ENCODE results near the gene CCM2.
A peak's percentile ranks its signal among the peaks of the same experiment; 100 is the strongest.
"Not testable (repeated sequence)": the region's sequence is repeated elsewhere in the genome, so short reads cannot be mapped to it uniquely, and the experiment has no call there.

Gene CCM2

GRCh38 chr7:44987996-44988395 lies 12.0 kb upstream of the CCM2 start:
- H3K4me1 ChIP-seq (ENCODE audit: control insufficient read depth in 5 of 5, insufficient read depth in 5 of 5, low read length in 5 of 5), result peaks cover 3 to 34% (median 31%) of the 10 kb centered on the region in 5 donors
- no peaks in the 10 kb centered on the region for H3K9me3 ChIP-seq (ENCODE audit: control insufficient read depth in 5 of 5, low read length in 5 of 5)
- H3K4me3 ChIP-seq (ENCODE audit: low read depth in 1 of 5, low read length in 5 of 5), result no peak overlapping the region
- H3K36me3 ChIP-seq (ENCODE audit: control insufficient read depth in 5 of 5, insufficient read depth in 5 of 5, low read length in 5 of 5), result peaks cover 0 to 24% (median 22%) of the 10 kb centered on the region in 5 donors
- no peak overlapping the region for H3K27ac ChIP-seq (ENCODE audit: low read depth, low read length)
- H3K27me3 ChIP-seq (ENCODE audit: control insufficient read depth in 5 of 5, insufficient read depth in 4 of 5, low read length in 5 of 5), result no peaks in the 10 kb centered on the region
- no peak overlapping the region for H3K9ac ChIP-seq (ENCODE audit: low read length in 5 of 5)

GRCh38 chr7:44988701-44989100 lies 11.3 kb upstream of the CCM2 start:
- no peaks in the 10 kb centered on the region for H3K27me3 ChIP-seq (ENCODE audit: control insufficient read depth in 5 of 5, insufficient read depth in 4 of 5, low read length in 5 of 5)
- H3K4me3 ChIP-seq (ENCODE audit: low read depth in 1 of 5, low read length in 5 of 5), result no peak overlapping the region
- no peak overlapping the region for H3K27ac ChIP-seq (ENCODE audit: low read depth, low read length)
- H3K9me3 ChIP-seq (ENCODE audit: control insufficient read depth in 5 of 5, low read length in 5 of 5), result no peaks in the 10 kb centered on the region
- no peak overlapping the region for H3K9ac ChIP-seq (ENCODE audit: low read length in 5 of 5)
- H3K36me3 ChIP-seq (ENCODE audit: control insufficient read depth in 5 of 5, insufficient read depth in 5 of 5, low read length in 5 of 5), result peaks cover 0 to 17% (median 15%) of the 10 kb centered on the region in 5 donors
- H3K4me1 ChIP-seq (ENCODE audit: control insufficient read depth in 5 of 5, insufficient read depth in 5 of 5, low read length in 5 of 5), result peaks cover 3 to 34% (median 30%) of the 10 kb centered on the region in 5 donors

GRCh38 chr7:44989132-44989531 lies 10.9 kb upstream of the CCM2 start:
- no peak overlapping the region for H3K9ac ChIP-seq (ENCODE audit: low read length in 5 of 5)
- H3K27ac ChIP-seq (ENCODE audit: low read depth, low read length), result no peak overlapping the region
- no peaks in the 10 kb centered on the region for H3K27me3 ChIP-seq (ENCODE audit: control insufficient read depth in 5 of 5, insufficient read depth in 4 of 5, low read length in 5 of 5)
- H3K9me3 ChIP-seq (ENCODE audit: control insufficient read depth in 5 of 5, low read length in 5 of 5), result no peaks in the 10 kb centered on the region
- H3K36me3 ChIP-seq (ENCODE audit: control insufficient read depth in 5 of 5, insufficient read depth in 5 of 5, low read length in 5 of 5), result peaks cover 0 to 12% (median 11%) of the 10 kb centered on the region in 5 donors
- no peak overlapping the region for H3K4me3 ChIP-seq (ENCODE audit: low read depth in 1 of 5, low read length in 5 of 5)
- peaks cover 3 to 34% (median 29%) of the 10 kb centered on the region in 5 donors for H3K4me1 ChIP-seq (ENCODE audit: control insufficient read depth in 5 of 5, insufficient read depth in 5 of 5, low read length in 5 of 5)

GRCh38 chr7:44990109-44991023 lies 9.6 kb upstream of the CCM2 start:
- Histone ChIP-seq H3K27ac (ENCODE audit: low read depth, low read length) (no peak overlapping the region), H3K36me3 (ENCODE audit: control insufficient read depth in 5 of 5, insufficient read depth in 5 of 5, low read length in 5 of 5) (no peaks in the 10 kb centered on the region), H3K27me3 (ENCODE audit: control insufficient read depth in 5 of 5, insufficient read depth in 4 of 5, low read length in 5 of 5) (no peaks in the 10 kb centered on the region), H3K9me3 (ENCODE audit: control insufficient read depth in 5 of 5, low read length in 5 of 5) (no peaks in the 10 kb centered on the region), H3K4me3 (ENCODE audit: low read depth in 1 of 5, low read length in 5 of 5) (no peak overlapping the region), H3K9ac (ENCODE audit: low read length in 5 of 5) (peak overlapping the region in 1 of 5 donors; percentile 4), H3K4me1 (ENCODE audit: control insufficient read depth in 5 of 5, insufficient read depth in 5 of 5, low read length in 5 of 5) (peaks cover 3 to 23% (median 19%) of the 10 kb centered on the region in 5 donors)

GRCh38 chr7:44992004-44992795 lies 7.8 kb upstream of the CCM2 start:
- not testable (repeated sequence) for H3K9ac ChIP-seq (ENCODE audit: low read length in 5 of 5); H3K27ac ChIP-seq (ENCODE audit: low read depth, low read length); H3K4me1 ChIP-seq (ENCODE audit: control insufficient read depth in 5 of 5, insufficient read depth in 5 of 5, low read length in 5 of 5); H3K27me3 ChIP-seq (ENCODE audit: control insufficient read depth in 5 of 5, insufficient read depth in 4 of 5, low read length in 5 of 5); H3K36me3 ChIP-seq (ENCODE audit: control insufficient read depth in 5 of 5, insufficient read depth in 5 of 5, low read length in 5 of 5); H3K4me3 ChIP-seq (ENCODE audit: low read depth in 1 of 5, low read length in 5 of 5); H3K9me3 ChIP-seq (ENCODE audit: control insufficient read depth in 5 of 5, low read length in 5 of 5)

GRCh38 chr7:44994877-44995554 lies 5.0 kb upstream of the CCM2 start:
- H3K27me3 ChIP-seq (ENCODE audit: control insufficient read depth in 5 of 5, insufficient read depth in 4 of 5, low read length in 5 of 5), result no peaks in the 10 kb centered on the region
- no peak overlapping the region for H3K27ac ChIP-seq (ENCODE audit: low read depth, low read length)
- no peaks in the 10 kb centered on the region for H3K9me3 ChIP-seq (ENCODE audit: control insufficient read depth in 5 of 5, low read length in 5 of 5)
- H3K36me3 ChIP-seq (ENCODE audit: control insufficient read depth in 5 of 5, insufficient read depth in 5 of 5, low read length in 5 of 5), result no peaks in the 10 kb centered on the region
- peaks cover 0 to 9% (median 0%) of the 10 kb centered on the region in 5 donors for H3K4me1 ChIP-seq (ENCODE audit: control insufficient read depth in 5 of 5, insufficient read depth in 5 of 5, low read length in 5 of 5)
- H3K4me3 ChIP-seq (ENCODE audit: low read depth in 1 of 5, low read length in 5 of 5), result no peak overlapping the region
- H3K9ac ChIP-seq (ENCODE audit: low read length in 5 of 5), result no peak overlapping the region

GRCh38 chr7:44995555-44996493 lies 4.2 kb upstream of the CCM2 start:
- Histone ChIP-seq H3K9ac (ENCODE audit: low read length in 5 of 5) (no peak overlapping the region), H3K4me3 (ENCODE audit: low read depth in 1 of 5, low read length in 5 of 5) (no peak overlapping the region), H3K4me1 (ENCODE audit: control insufficient read depth in 5 of 5, insufficient read depth in 5 of 5, low read length in 5 of 5) (peaks cover 0 to 13% (median 4%) of the 10 kb centered on the region in 5 donors), H3K27ac (ENCODE audit: low read depth, low read length) (no peak overlapping the region), H3K9me3 (ENCODE audit: control insufficient read depth in 5 of 5, low read length in 5 of 5) (no peaks in the 10 kb centered on the region), H3K27me3 (ENCODE audit: control insufficient read depth in 5 of 5, insufficient read depth in 4 of 5, low read length in 5 of 5) (no peaks in the 10 kb centered on the region), H3K36me3 (ENCODE audit: control insufficient read depth in 5 of 5, insufficient read depth in 5 of 5, low read length in 5 of 5) (no peaks in the 10 kb centered on the region)

GRCh38 chr7:44998153-44998871 lies 1.7 kb upstream of the CCM2 start:
- no peak overlapping the region for H3K9ac ChIP-seq (ENCODE audit: low read length in 5 of 5)
- peak overlapping the region; percentile 85 for H3K27ac ChIP-seq (ENCODE audit: low read depth, low read length)

More at GRCh38 chr7:44998153-44998871, 1.7 kb upstream of the CCM2 start:
- H3K4me3 ChIP-seq (ENCODE audit: low read depth in 1 of 5, low read length in 5 of 5), result peak overlapping the region in 1 of 5 donors; percentile 75
- peaks cover 3 to 27% (median 19%) of the 10 kb centered on the region in 5 donors for H3K4me1 ChIP-seq (ENCODE audit: control insufficient read depth in 5 of 5, insufficient read depth in 5 of 5, low read length in 5 of 5)
- H3K36me3 ChIP-seq (ENCODE audit: control insufficient read depth in 5 of 5, insufficient read depth in 5 of 5, low read length in 5 of 5), result no peaks in the 10 kb centered on the region
- H3K9me3 ChIP-seq (ENCODE audit: control insufficient read depth in 5 of 5, low read length in 5 of 5), result no peaks in the 10 kb centered on the region
- no peaks in the 10 kb centered on the region for H3K27me3 ChIP-seq (ENCODE audit: control insufficient read depth in 5 of 5, insufficient read depth in 4 of 5, low read length in 5 of 5)

Measured in subcutaneous abdominal adipose tissue (tissue), 5 donors.